SK-N-SH treated with all-trans-retinoic acid at 6 μM for 48 hours (cell line): Measurements from ENCODE around the gene CDH26.

Experiments used
- ATAC-seq: fragments of 200-7000 bp; cut with Tn5 transposase; 3 replicates; pipeline ENCODE4 v1.9.1; 2020; ENCODE audit warnings: mild to moderate bottlenecking, moderate library complexity
- ARNTL ChIP-seq: fragments of 450-650 bp; formaldehyde crosslinking; IDR thresholded peaks from 2 replicates; pipeline ENCODE4 v1.5.0; 2020; ENCODE audit warnings: low read depth, mild to moderate bottlenecking, moderate library complexity, borderline replicate concordance
- BACH2 ChIP-seq: fragments of 250-450 bp; sonication (Bioruptor Pico); IDR thresholded peaks from 2 replicates; pipeline ENCODE4 v1.9.0; 2021; ENCODE audit warnings: mild to moderate bottlenecking, borderline replicate concordance
- CSDC2 ChIP-seq: fragments of 250-450 bp; sonication (Bioruptor Pico); IDR thresholded peaks from 2 replicates; pipeline ENCODE4 v1.5.0; 2020; ENCODE audit warnings: mild to moderate bottlenecking, moderate library complexity
- ESRRG ChIP-seq: fragments of 250-450 bp; sonication (Bioruptor Pico); IDR thresholded peaks from 2 replicates; pipeline ENCODE4 v1.6.1; 2021; ENCODE audit warnings: mild to moderate bottlenecking
- GLIS3 ChIP-seq: fragments of 250-450 bp; sonication (Bioruptor Pico); IDR thresholded peaks from 2 replicates; pipeline ENCODE4 v1.5.0; 2020; ENCODE audit warnings: mild to moderate bottlenecking, moderate library complexity
- ISL1 ChIP-seq: fragments of 250-450 bp; sonication (Bioruptor Pico); IDR thresholded peaks from 2 replicates; pipeline ENCODE4 v2.1.2; 2022; ENCODE audit warnings: mild to moderate bottlenecking, moderate library complexity
- OSR1 ChIP-seq: fragments of 250-450 bp; sonication (Bioruptor Pico); IDR thresholded peaks from 2 replicates; pipeline ENCODE4 v1.8.0; 2022; ENCODE audit warnings: moderate library complexity, mild to moderate bottlenecking, inconsistent platforms
- PPARA ChIP-seq: fragments of 250-450 bp; sonication (Bioruptor Pico); IDR thresholded peaks from 2 replicates; pipeline ENCODE4 v1.5.0; 2020; ENCODE audit warnings: mild to moderate bottlenecking, borderline replicate concordance
- RARB ChIP-seq: fragments of 250-450 bp; sonication (Bioruptor Pico); IDR thresholded peaks from 2 replicates; pipeline ENCODE4 v1.8.0; 2021; ENCODE audit warnings: mild to moderate bottlenecking, moderate library complexity
- SNAI2 ChIP-seq: fragments of 250-450 bp; sonication (Bioruptor Pico); IDR thresholded peaks from 2 replicates; pipeline ENCODE4 v1.5.0; 2020; ENCODE audit warnings: mild to moderate bottlenecking, moderate library complexity
- TCF4 ChIP-seq: fragments of 250-450 bp; sonication (Bioruptor Pico); IDR thresholded peaks from 2 replicates; pipeline ENCODE4 v1.8.0; 2021; ENCODE audit warnings: mild to moderate bottlenecking, moderate library complexity, borderline replicate concordance
- ZC3H10 ChIP-seq: fragments of 250-450 bp; sonication (Bioruptor Pico); IDR thresholded peaks from 2 replicates; pipeline ENCODE4 v1.5.1; 2021; ENCODE audit warnings: mild to moderate bottlenecking, moderate library complexity
- ZFP3 ChIP-seq: fragments of 250-450 bp; sonication (Bioruptor Pico); IDR thresholded peaks from 2 replicates; pipeline ENCODE4 v1.5.0; 2020; ENCODE audit warnings: mild to moderate bottlenecking, moderate library complexity
- ZFP30 ChIP-seq: fragments of 450-650 bp; formaldehyde crosslinking; IDR thresholded peaks from 2 replicates; pipeline ENCODE4 v1.5.0; 2022; ENCODE audit warnings: mild to moderate bottlenecking, moderate library complexity
- ZNF70 ChIP-seq: fragments of 450-650 bp; formaldehyde crosslinking; IDR thresholded peaks from 2 replicates; pipeline ENCODE4 v1.5.0; 2020; ENCODE audit warnings: mild to moderate bottlenecking, moderate library complexity
- ZNF8 ChIP-seq: fragments of 450-650 bp; formaldehyde crosslinking; IDR thresholded peaks from 2 replicates; pipeline ENCODE4 v1.5.0; 2020; ENCODE audit warnings: mild to moderate bottlenecking, moderate library complexity
- TF ChIP-seq, protein P1 (sequence below): fragments of 250-450 bp; sonication (Bioruptor Pico); IDR thresholded peaks from 2 replicates; pipeline ENCODE4 v1.5.1; 2020; ENCODE audit warnings: low read depth, mild to moderate bottlenecking, moderate library complexity
- TF ChIP-seq, protein P2 (sequence below): fragments of 250-450 bp; sonication (Bioruptor Pico); IDR thresholded peaks from 2 replicates; pipeline ENCODE4 v1.5.1; 2021; ENCODE audit warnings: mild to moderate bottlenecking, moderate library complexity
- TF ChIP-seq, protein P3 (sequence below): fragments of 250-450 bp; sonication (Bioruptor Pico); IDR thresholded peaks from 2 replicates; pipeline ENCODE4 v1.5.0; 2020; ENCODE audit warnings: mild to moderate bottlenecking, moderate library complexity
- TF ChIP-seq, protein P4 (sequence below): fragments of 250-450 bp; sonication (Bioruptor Pico); IDR thresholded peaks from 2 replicates; pipeline ENCODE4 v1.8.0; 2020; ENCODE audit warnings: mild to moderate bottlenecking, moderate library complexity, borderline replicate concordance

Gene CDH26

GRCh38 chr20:60026010-60026409 is 67.8 kb downstream of the CDH26 start:
- no peak for ATAC-seq
- TF ChIP-seq RARB, result no peak
- TF ChIP-seq, protein P1, sequence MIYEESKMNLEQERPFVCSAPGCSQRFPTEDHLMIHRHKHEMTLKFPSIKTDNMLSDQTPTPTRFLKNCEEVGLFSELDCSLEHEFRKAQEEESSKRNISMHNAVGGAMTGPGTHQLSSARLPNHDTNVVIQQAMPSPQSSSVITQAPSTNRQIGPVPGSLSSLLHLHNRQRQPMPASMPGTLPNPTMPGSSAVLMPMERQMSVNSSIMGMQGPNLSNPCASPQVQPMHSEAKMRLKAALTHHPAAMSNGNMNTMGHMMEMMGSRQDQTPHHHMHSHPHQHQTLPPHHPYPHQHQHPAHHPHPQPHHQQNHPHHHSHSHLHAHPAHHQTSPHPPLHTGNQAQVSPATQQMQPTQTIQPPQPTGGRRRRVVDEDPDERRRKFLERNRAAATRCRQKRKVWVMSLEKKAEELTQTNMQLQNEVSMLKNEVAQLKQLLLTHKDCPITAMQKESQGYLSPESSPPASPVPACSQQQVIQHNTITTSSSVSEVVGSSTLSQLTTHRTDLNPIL, result no peak
- TF ChIP-seq, protein P2, sequence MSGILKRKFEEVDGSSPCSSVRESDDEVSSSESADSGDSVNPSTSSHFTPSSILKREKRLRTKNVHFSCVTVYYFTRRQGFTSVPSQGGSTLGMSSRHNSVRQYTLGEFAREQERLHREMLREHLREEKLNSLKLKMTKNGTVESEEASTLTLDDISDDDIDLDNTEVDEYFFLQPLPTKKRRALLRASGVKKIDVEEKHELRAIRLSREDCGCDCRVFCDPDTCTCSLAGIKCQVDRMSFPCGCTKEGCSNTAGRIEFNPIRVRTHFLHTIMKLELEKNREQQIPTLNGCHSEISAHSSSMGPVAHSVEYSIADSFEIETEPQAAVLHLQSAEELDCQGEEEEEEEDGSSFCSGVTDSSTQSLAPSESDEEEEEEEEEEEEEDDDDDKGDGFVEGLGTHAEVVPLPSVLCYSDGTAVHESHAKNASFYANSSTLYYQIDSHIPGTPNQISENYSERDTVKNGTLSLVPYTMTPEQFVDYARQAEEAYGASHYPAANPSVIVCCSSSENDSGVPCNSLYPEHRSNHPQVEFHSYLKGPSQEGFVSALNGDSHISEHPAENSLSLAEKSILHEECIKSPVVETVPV (CRISPR knock-in tag), result no peak
- TF ChIP-seq ZC3H10, result no peak
- TF ChIP-seq CSDC2, result no peak
- TF ChIP-seq SNAI2 (CRISPR knock-in tag), result no peak
- TF ChIP-seq, all 23 proteins: peak for 0

DNA sequence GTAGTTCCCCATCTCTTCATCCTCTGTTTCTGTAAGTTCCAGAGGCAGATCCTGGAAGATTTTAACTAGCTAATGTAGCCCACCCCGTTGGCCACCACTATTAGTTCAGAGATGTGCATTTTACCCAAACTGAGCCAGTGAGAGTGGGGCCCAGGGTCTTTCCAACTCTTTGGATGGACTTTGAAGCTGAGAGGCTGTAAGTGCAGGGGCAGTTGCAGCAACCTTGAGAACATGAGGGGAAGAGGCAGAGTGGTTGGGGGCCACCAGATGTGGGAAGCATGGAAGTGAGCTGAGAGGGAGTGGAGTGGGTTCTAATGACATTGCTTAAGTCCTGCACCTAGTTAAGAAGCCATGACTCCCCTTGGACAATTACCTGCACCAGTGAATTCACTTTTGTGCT is 72.2 kb downstream of the CDH26 start:
- no peak for TF ChIP-seq ZNF70 (CRISPR knock-in tag)
- TF ChIP-seq ARNTL, result no peak
- no peak for TF ChIP-seq BACH2 (CRISPR knock-in tag)
- TF ChIP-seq ZFP3, result no peak
- no peak for TF ChIP-seq SNAI2 (CRISPR knock-in tag)
- no peak for TF ChIP-seq RARB
- TF ChIP-seq, protein P3, sequence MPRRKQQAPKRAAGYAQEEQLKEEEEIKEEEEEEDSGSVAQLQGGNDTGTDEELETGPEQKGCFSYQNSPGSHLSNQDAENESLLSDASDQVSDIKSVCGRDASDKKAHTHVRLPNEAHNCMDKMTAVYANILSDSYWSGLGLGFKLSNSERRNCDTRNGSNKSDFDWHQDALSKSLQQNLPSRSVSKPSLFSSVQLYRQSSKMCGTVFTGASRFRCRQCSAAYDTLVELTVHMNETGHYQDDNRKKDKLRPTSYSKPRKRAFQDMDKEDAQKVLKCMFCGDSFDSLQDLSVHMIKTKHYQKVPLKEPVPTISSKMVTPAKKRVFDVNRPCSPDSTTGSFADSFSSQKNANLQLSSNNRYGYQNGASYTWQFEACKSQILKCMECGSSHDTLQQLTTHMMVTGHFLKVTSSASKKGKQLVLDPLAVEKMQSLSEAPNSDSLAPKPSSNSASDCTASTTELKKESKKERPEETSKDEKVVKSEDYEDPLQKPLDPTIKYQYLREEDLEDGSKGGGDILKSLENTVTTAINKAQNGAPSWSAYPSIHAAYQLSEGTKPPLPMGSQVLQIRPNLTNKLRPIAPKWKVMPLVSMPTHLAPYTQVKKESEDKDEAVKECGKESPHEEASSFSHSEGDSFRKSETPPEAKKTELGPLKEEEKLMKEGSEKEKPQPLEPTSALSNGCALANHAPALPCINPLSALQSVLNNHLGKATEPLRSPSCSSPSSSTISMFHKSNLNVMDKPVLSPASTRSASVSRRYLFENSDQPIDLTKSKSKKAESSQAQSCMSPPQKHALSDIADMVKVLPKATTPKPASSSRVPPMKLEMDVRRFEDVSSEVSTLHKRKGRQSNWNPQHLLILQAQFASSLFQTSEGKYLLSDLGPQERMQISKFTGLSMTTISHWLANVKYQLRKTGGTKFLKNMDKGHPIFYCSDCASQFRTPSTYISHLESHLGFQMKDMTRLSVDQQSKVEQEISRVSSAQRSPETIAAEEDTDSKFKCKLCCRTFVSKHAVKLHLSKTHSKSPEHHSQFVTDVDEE (CRISPR knock-in tag), result no peak
- TF ChIP-seq GLIS3 (CRISPR knock-in tag), result no peak
- TF ChIP-seq PPARA, result no peak
- no peak for TF ChIP-seq ZC3H10
- no peak for TF ChIP-seq ZNF8 (CRISPR knock-in tag)
- TF ChIP-seq ISL1, result no peak
- TF ChIP-seq CSDC2, result no peak
- no peak for TF ChIP-seq OSR1 (CRISPR knock-in tag)
- TF ChIP-seq TCF4 (CRISPR knock-in tag), result no peak
- TF ChIP-seq, protein P4, sequence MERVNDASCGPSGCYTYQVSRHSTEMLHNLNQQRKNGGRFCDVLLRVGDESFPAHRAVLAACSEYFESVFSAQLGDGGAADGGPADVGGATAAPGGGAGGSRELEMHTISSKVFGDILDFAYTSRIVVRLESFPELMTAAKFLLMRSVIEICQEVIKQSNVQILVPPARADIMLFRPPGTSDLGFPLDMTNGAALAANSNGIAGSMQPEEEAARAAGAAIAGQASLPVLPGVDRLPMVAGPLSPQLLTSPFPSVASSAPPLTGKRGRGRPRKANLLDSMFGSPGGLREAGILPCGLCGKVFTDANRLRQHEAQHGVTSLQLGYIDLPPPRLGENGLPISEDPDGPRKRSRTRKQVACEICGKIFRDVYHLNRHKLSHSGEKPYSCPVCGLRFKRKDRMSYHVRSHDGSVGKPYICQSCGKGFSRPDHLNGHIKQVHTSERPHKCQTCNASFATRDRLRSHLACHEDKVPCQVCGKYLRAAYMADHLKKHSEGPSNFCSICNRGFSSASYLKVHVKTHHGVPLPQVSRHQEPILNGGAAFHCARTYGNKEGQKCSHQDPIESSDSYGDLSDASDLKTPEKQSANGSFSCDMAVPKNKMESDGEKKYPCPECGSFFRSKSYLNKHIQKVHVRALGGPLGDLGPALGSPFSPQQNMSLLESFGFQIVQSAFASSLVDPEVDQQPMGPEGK, result no peak
- no peak for ATAC-seq

- no peak for ATAC-seq
- TF ChIP-seq, protein P4, result no peak
- TF ChIP-seq ZFP3 (no peak), TCF4 (CRISPR knock-in tag) (no peak), ZNF8 (CRISPR knock-in tag) (no peak), ZC3H10 (no peak), ZFP30 (CRISPR knock-in tag) (no peak), ESRRG (CRISPR knock-in tag) (no peak), OSR1 (CRISPR knock-in tag) (no peak), GLIS3 (CRISPR knock-in tag) (no peak), CSDC2 (no peak)
- TF ChIP-seq, protein P3 (CRISPR knock-in tag), result no peak
Observed at GRCh38 chr20:60031107-60031506, 72.9 kb downstream of the CDH26 start.
